ENCODE data around the gene TBC1D9.

DNA sequence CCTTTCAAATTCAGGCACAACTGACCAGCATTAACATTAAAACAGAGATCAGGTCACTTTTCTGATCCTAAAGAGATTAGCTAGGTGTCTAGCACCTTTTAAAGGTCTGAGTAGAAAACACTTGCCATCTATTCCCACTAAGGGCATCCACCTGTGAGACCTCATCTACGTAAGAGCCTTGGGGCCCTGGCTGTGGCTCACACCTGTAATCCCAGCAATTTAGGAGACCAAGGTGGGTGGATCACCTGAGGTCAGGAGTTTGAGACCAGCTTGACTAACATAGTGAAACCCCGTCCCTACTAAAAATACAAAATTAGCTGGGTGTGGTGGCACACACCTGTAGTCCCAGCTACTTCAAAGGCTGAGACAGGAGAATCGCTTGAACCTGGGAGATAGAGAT, 11.8 kb downstream of the TBC1D9 start:
- TF ChIP-seq NR3C1 (CRISPR knock-in tag; conservative IDR thresholded peaks at IDR 0.05; ENCODE audit: low read depth) = no peak
- TF ChIP-seq, protein P1, sequence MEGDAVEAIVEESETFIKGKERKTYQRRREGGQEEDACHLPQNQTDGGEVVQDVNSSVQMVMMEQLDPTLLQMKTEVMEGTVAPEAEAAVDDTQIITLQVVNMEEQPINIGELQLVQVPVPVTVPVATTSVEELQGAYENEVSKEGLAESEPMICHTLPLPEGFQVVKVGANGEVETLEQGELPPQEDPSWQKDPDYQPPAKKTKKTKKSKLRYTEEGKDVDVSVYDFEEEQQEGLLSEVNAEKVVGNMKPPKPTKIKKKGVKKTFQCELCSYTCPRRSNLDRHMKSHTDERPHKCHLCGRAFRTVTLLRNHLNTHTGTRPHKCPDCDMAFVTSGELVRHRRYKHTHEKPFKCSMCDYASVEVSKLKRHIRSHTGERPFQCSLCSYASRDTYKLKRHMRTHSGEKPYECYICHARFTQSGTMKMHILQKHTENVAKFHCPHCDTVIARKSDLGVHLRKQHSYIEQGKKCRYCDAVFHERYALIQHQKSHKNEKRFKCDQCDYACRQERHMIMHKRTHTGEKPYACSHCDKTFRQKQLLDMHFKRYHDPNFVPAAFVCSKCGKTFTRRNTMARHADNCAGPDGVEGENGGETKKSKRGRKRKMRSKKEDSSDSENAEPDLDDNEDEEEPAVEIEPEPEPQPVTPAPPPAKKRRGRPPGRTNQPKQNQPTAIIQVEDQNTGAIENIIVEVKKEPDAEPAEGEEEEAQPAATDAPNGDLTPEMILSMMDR (IDR thresholded peaks at IDR 0.05) = no peak
- no peak for TF ChIP-seq ZNF512 (CRISPR knock-in tag; IDR thresholded peaks at IDR 0.05; ENCODE audit: borderline replicate concordance)
- TF ChIP-seq NFYB (CRISPR knock-in tag; conservative IDR thresholded peaks at IDR 0.05; ENCODE audit: low read depth) = no peak
- TF ChIP-seq SP1 (CRISPR knock-in tag; conservative IDR thresholded peaks at IDR 0.05) = no peak
- no peak for TF ChIP-seq ZNF423 (CRISPR knock-in tag; IDR thresholded peaks at IDR 0.05)
- TF ChIP-seq, protein P2, sequence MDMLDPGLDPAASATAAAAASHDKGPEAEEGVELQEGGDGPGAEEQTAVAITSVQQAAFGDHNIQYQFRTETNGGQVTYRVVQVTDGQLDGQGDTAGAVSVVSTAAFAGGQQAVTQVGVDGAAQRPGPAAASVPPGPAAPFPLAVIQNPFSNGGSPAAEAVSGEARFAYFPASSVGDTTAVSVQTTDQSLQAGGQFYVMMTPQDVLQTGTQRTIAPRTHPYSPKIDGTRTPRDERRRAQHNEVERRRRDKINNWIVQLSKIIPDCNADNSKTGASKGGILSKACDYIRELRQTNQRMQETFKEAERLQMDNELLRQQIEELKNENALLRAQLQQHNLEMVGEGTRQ (CRISPR knock-in tag; IDR thresholded peaks at IDR 0.05) = no peak
- TF ChIP-seq, protein P3, sequence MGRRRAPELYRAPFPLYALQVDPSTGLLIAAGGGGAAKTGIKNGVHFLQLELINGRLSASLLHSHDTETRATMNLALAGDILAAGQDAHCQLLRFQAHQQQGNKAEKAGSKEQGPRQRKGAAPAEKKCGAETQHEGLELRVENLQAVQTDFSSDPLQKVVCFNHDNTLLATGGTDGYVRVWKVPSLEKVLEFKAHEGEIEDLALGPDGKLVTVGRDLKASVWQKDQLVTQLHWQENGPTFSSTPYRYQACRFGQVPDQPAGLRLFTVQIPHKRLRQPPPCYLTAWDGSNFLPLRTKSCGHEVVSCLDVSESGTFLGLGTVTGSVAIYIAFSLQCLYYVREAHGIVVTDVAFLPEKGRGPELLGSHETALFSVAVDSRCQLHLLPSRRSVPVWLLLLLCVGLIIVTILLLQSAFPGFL (CRISPR knock-in tag; IDR thresholded peaks at IDR 0.05; ENCODE audit: borderline replicate concordance) = no peak
- TF ChIP-seq E2F1 (CRISPR knock-in tag; IDR thresholded peaks at IDR 0.05) = no peak

Data from WTC11 (cell line).